Body of pancreas (tissue), 4 donors: ENCODE results near the gene HECW1. TPM values are rescaled to one million over a fixed set of nuclear protein-coding genes. Genes with fewer than 3 reads are reported as not detected.

Experiments used
- ATAC-seq: fragments of 150-250 bp; one replicate; pipeline ENCODE4 v1.9.1; 2016
- DNase-seq, 4 donors: peaks; one replicate each; pipeline ENCODE4 v3.0.0-alpha.2; 2019
- H3K27ac ChIP-seq, 4 donors: fragments of 200-600 bp; sonication (generic); 1 replicate in 3 of 4; 2 replicates in 1 of 4; pipeline versions ENCODE4 v1.5.1 to v1.6.1; 2016 to 2019; ENCODE audit warnings: mild to moderate bottlenecking in 1 of 4, mixed read lengths in 1 of 4, moderate library complexity in 1 of 4
- H3K27me3 ChIP-seq, 2 donors: fragments of 200-600 bp; sonication (generic); one replicate each; pipeline ENCODE4 v1.6.0; 2016; ENCODE audit warnings: mild to moderate bottlenecking in 1 of 2
- H3K36me3 ChIP-seq, 2 donors: fragments of 200-600 bp; sonication (generic); replicated peaks in 1 of 2; 2 replicates each; pipeline ENCODE4 v1.5.1; 2016; ENCODE audit warnings: low read depth in 2 of 2; ENCODE audit not compliant: insufficient read depth in 1 of 2
- H3K4me1 ChIP-seq: fragments of 200-600 bp; sonication (generic); one replicate; pipeline ENCODE4 v1.6.0; 2016
- H3K4me3 ChIP-seq, 2 donors: fragments of 200-600 bp; sonication (generic); 1 replicate in 1 of 2; 2 replicates in 1 of 2; pipeline ENCODE4 v1.5.1; 2016 to 2019
- H3K9me3 ChIP-seq, 3 donors: fragments of 200-600 bp; sonication (generic); 1 replicate in 2 of 3; 2 replicates in 1 of 3; pipeline ENCODE4 v1.5.1; 2016
- POLR2A ChIP-seq, 3 donors: fragments of 450-650 bp; IDR thresholded peaks; one replicate each; pipeline ENCODE4 v1.6.1; 2016; ENCODE audit warnings: antibody characterized with exemption in 3 of 3, mild to moderate bottlenecking in 2 of 3
- WGBS, 2 donors: methylation state at CpG; one replicate each; pipeline ENCODE4 v1.1.5; 2017; 5-methylcytosine and 5-hydroxymethylcytosine counted together
- intact Hi-C: fragments of 100-400 bp; cut with DNase I; formaldehyde crosslinking; loops from one replicate; pipeline ENCODE4 v1.15.1; 2023
- total RNA-seq, 2 donors: library from RNA; depleted of rRNA; stranded (reverse); fragments of >200 nt; gene quantifications; one replicate each; pipeline ENCODE4 v1.1.0, GENCODE V29; 2016
- TF ChIP-seq, protein P1 (sequence below), 7 experiments: fragments of 450-650 bp in 4 of 7; fragments of 200-600 bp in 3 of 7; sonication (generic) in 3 of 7; IDR thresholded peaks; one replicate each; pipeline ENCODE4 v1.5.1; 2016 to 2019; ENCODE audit warnings: antibody characterized with exemption in 7 of 7

The HECW1 gene
- total RNA-seq, 2 donors from 2014 or later = under 0.01 TPM; not detected in 1

DNA sequence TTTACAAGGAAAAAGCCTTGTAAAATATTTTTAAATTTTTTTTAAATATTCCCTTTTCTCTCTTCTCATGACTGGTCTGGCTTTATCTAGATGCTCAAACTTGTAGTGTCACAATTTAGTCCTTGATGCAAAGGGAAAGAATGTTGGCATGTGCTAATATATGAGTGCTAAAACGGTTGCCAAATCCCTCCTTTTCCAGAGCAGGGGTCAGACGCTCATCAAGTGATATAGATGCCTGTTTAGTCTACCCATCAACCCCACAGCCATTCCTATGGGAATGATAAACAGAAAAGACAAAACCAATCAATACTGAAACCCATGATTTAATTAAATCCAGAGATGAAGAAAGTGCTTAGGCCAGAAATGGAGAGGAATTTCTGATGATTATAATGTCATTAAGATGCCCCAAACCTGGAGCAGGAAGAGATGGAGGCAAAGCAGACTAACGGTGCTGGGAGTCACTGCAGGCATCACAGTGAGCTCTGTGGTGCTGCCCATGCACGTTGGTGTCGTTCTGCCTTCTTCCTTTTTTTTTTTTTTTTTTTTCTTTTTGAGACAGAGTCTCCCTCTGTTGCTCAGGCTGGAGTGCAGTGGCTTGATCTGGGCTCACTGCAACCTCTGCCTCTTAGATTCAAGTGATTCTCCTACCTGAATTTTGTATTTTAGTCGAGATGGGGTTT, 260.4 kb downstream of the HECW1 start:
- TF ChIP-seq, protein P1, sequence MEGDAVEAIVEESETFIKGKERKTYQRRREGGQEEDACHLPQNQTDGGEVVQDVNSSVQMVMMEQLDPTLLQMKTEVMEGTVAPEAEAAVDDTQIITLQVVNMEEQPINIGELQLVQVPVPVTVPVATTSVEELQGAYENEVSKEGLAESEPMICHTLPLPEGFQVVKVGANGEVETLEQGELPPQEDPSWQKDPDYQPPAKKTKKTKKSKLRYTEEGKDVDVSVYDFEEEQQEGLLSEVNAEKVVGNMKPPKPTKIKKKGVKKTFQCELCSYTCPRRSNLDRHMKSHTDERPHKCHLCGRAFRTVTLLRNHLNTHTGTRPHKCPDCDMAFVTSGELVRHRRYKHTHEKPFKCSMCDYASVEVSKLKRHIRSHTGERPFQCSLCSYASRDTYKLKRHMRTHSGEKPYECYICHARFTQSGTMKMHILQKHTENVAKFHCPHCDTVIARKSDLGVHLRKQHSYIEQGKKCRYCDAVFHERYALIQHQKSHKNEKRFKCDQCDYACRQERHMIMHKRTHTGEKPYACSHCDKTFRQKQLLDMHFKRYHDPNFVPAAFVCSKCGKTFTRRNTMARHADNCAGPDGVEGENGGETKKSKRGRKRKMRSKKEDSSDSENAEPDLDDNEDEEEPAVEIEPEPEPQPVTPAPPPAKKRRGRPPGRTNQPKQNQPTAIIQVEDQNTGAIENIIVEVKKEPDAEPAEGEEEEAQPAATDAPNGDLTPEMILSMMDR (IDR thresholded peaks at IDR 0.05) = no peak
- TF ChIP-seq POLR2A (IDR thresholded peaks at IDR 0.05) = no peak
- Histone ChIP-seq H3K27ac (no peak overlapping the region), H3K4me3 (no peak overlapping the region), H3K4me1 (no peaks in the 10 kb centered on the region), H3K36me3 (no peaks in the 10 kb centered on the region), H3K27me3 (no peaks in the 10 kb centered on the region), H3K9me3 (no peaks in the 10 kb centered on the region)
- WGBS, 2 donors = 17 to 18% methylated on average over 6 of the region's 6 CpGs
- intact Hi-C loops = no loop called here
- DNase-seq = no peak
- no peak for ATAC-seq

DNA sequence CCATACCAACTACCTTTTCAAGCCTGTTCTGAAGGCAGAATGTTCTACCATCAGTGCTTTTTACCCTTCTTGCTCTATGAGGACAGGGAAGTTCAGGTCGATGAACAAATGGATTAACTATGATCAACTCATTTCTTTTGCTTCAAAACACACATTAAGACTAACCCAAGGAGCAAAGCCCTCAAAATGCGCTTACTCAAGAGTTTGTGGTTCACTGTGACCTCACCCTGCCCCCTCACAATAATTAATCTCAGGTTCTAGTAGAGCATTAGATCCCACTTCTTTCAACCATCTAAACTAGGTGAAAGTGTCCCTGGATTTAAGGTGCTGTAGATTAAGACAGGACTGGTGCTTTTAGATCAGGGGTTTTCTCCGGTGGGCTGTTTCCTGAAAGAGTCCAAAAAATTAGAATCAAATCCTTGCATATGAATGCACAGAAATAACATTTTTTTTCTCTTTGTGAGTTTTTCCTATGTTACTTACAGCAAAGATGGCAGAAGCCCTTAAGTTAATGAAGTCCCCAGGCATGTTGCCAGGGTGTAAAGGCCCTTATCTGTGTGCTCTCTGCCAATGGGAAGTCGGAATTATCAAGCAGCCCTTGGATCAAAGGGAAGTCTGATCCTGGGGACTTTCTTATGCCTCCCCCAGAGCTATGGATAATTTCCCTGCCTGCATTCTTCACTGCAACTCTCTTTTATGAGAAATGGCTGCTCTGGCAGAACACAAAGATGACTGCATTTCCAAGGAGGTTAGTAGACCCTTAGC, 264.9 kb downstream of the HECW1 start:
- no peaks in the 10 kb centered on the region for H3K4me1 ChIP-seq
- 56 to 60% methylated on average over 4 of the region's 4 CpGs for WGBS, 2 donors
- no peak overlapping the region for H3K4me3 ChIP-seq
- no peak for TF ChIP-seq POLR2A (IDR thresholded peaks at IDR 0.05)
- TF ChIP-seq, protein P1 (IDR thresholded peaks at IDR 0.05) = no peak
- ATAC-seq (no peak), DNase-seq (no peak)
- intact Hi-C loops = no loop called here
- no peak overlapping the region for H3K27ac ChIP-seq
- H3K27me3 ChIP-seq = no peaks in the 10 kb centered on the region
- H3K36me3 ChIP-seq = no peaks in the 10 kb centered on the region
- H3K9me3 ChIP-seq = peaks cover 0 to 3% (median 0%) of the 10 kb centered on the region in 3 donors

DNA sequence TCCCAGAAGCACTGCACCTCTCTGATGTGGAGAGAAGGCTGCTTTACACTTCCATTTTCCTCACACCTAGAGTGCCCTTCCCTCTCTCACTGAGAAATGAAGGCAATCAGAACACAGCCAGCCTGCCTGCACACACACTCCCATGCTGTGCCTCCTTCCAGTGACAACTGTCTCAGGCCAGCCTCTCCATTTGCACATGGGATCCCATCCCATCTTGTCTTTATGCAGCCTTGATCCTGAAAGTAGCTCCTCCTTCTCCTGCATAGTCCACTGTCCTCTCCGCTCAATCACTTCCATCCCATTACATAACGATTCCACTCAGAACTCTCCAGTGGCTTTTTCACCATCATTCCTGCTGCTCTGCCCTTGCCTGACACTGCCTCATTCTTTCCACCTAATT, 266.8 kb downstream of the HECW1 start:
- ATAC-seq (no peak), DNase-seq (no peak)
- Histone ChIP-seq H3K27me3 (no peaks in the 10 kb centered on the region), H3K9me3 (peaks cover 0 to 3% (median 0%) of the 10 kb centered on the region in 3 donors), H3K4me3 (no peak overlapping the region), H3K36me3 (no peaks in the 10 kb centered on the region), H3K27ac (no peak overlapping the region), H3K4me1 (no peaks in the 10 kb centered on the region)
- WGBS, 2 donors = 68 to 71% methylated on average over 2 of the region's 2 CpGs
- TF ChIP-seq, protein P1 (IDR thresholded peaks at IDR 0.05) = no peak
- no peak for TF ChIP-seq POLR2A (IDR thresholded peaks at IDR 0.05)
- intact Hi-C loops = no loop called here

DNA sequence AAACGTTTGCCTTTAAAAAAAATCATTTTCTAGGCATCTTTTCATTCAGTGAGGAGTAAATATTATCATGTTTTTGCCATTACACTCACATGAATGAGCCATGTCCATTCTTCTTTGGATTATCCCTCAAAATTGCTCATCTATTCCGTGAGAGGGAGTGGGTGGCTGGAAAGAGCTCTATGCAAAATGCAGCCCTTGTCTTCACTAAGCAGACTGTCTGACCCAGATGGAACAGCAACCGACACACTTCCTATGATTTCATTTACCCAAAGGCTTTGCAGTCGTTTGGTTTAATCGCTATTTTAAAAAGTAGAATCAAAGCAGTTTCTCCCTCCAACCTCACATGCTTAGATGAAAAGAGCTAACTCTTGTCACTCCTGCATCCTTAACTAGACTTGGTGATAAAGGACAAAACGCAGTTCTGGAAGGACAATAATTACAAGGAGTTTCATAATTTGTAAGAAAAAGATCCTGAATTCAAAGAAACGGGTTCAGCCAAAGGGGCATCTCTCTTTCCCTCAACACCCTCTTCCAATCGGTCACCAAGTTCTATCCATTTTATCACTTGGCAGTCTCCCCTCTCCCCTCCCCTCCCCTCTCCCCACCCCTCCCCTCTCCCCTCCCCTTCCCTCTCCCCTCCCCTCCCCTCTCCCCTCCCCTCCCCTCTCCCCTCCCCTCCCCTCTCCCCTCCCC, 272.3 kb downstream of the HECW1 start:
- WGBS, 2 donors = 54 to 56% methylated on average over 8 of the region's 8 CpGs
- TF ChIP-seq, protein P1 (IDR thresholded peaks at IDR 0.05) = no peak
- no peak for TF ChIP-seq POLR2A (IDR thresholded peaks at IDR 0.05)
- H3K27me3 ChIP-seq = no peaks in the 10 kb centered on the region
- no peaks in the 10 kb centered on the region for H3K4me1 ChIP-seq
- no peaks in the 10 kb centered on the region for H3K36me3 ChIP-seq
- intact Hi-C loops = no loop called here
- H3K4me3 ChIP-seq = no peak overlapping the region
- H3K27ac ChIP-seq = no peak overlapping the region
- DNase-seq = no peak
- peaks cover 0 to 3% (median 0%) of the 10 kb centered on the region in 3 donors for H3K9me3 ChIP-seq
- ATAC-seq = no peak
